Measurements from ENCODE around the gene C1orf53. TPM values are rescaled to one million over a fixed set of nuclear protein-coding genes. Genes with fewer than 3 reads are reported as not detected.

C1orf53 gene
- total RNA-seq, 1 donor from 2014 or later: 4.9 TPM

GRCh38 chr1:197904126-197904787 is 1.8 kb downstream of the C1orf53 start:
- intact Hi-C loops (cut with micrococcal nuclease): no loop called here
- DNase-seq (no peak), ATAC-seq (no peak)

DNA sequence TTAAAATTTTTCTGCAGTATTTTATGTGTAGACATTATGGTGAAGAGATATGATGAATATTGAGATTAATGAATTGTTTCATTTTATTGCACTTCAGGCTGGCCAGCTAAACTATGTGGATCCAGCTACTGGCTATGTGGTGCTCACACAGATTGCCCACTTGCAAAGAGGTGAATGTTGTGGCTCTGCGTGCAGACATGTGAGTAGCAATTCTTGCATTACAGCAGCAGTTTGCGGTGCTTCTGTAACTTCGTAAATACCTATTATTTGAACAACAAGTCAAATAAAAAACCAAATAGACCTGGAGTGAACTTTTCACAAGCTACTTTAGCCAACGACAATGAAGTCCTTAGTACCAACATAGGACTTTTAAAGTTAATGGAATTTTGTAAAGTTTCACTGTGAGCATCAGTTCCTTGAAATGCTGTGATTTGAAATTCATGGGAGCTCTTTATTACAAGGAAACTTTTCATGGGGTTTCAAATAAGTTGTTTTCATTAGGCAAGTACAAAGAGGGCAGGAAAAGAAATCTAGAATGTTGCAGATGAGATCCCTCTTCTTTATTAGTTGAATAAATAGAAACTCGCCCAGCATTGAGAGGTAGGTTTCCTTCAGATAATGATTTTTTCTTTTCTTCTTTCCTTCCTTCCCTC is 3.4 kb downstream of the C1orf53 start:
- intact Hi-C loops (cut with micrococcal nuclease): no loop called here

GRCh38 chr1:197907846-197908616 is 5.6 kb downstream of the C1orf53 start:
- intact Hi-C loops (cut with micrococcal nuclease): no loop called here
- DNase-seq: no peak
- ATAC-seq: no peak

More for the DNA sequence above, 3.4 kb downstream of the C1orf53 start:
- DNase-seq: no peak
- no peak for ATAC-seq

- DNase-seq (no peak), ATAC-seq (no peak)
- intact Hi-C loops (cut with micrococcal nuclease): no loop called here
Measured at GRCh38 chr1:197908716-197909220, 6.3 kb downstream of the C1orf53 start.

GRCh38 chr1:197909384-197909783 is 7.0 kb downstream of the C1orf53 start:
- ATAC-seq: no peak
- intact Hi-C loops (cut with micrococcal nuclease): no loop called here
- no peak for DNase-seq

- DNase-seq (no peak), ATAC-seq (no peak)
- intact Hi-C loops (cut with micrococcal nuclease): no loop called here
Measured at GRCh38 chr1:197910120-197910991, 7.9 kb downstream of the C1orf53 start.

DNA sequence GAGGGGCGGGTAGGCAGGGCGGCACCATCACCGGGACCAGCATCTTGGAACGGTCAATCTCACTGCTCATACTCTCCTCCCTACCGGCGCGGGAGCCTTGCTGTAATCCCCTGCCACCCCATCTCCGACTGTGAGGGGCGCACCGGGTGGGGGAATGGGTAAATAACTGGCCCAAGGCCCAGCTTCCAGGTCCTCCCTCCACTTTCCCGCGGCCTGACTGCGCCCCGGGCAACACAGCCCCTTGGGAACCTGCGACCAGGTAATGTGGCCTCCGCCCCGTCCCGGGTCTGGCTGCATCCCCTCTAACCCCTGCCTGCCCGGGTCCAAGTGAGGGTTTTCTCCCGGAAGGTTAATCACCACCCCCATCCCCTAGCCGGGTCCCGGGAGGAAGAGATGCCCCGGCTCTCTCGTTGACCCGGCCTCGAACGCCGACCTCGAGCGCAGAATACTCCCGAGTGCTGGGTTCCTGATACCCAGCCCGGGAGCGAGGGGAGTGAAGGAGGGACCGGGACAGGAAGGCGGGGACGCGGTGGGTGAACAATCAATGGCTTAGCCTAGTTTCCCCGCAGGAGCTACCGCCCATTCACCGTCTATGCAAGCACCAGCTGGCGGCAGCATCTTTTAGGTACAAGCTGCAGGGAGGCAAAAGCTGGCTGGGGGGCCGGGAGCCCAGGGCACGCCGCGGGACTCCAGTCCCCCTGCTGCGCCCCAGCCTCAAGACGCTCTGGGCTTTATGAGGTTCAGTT is 8.9 kb downstream of the C1orf53 start:
- DNase-seq (no peak), ATAC-seq (no peak)
- intact Hi-C loops (cut with micrococcal nuclease): no loop called here

GRCh38 chr1:197911857-197912696 is 9.6 kb downstream of the C1orf53 start:
- ATAC-seq: no peak
- DNase-seq: no peak
- intact Hi-C loops (cut with micrococcal nuclease): no loop called here

- DNase-seq (no peak), ATAC-seq (no peak)
- intact Hi-C loops (cut with micrococcal nuclease): no loop called here
Measured at GRCh38 chr1:197912739-197913494, 10.5 kb downstream of the C1orf53 start.

GRCh38 chr1:197913495-197914276 is 11.3 kb downstream of the C1orf53 start:
- intact Hi-C loops (cut with micrococcal nuclease): no loop called here
- ATAC-seq (no peak), DNase-seq (no peak)

- intact Hi-C loops (cut with micrococcal nuclease): no loop called here
- DNase-seq: no peak
- ATAC-seq: no peak
Measured at GRCh38 chr1:197914510-197914909, 12.1 kb downstream of the C1orf53 start.

GRCh38 chr1:197915260-197915861 is 12.9 kb downstream of the C1orf53 start:
- DNase-seq (no peak), ATAC-seq (no peak)
- intact Hi-C loops (cut with micrococcal nuclease): no loop called here

DNA sequence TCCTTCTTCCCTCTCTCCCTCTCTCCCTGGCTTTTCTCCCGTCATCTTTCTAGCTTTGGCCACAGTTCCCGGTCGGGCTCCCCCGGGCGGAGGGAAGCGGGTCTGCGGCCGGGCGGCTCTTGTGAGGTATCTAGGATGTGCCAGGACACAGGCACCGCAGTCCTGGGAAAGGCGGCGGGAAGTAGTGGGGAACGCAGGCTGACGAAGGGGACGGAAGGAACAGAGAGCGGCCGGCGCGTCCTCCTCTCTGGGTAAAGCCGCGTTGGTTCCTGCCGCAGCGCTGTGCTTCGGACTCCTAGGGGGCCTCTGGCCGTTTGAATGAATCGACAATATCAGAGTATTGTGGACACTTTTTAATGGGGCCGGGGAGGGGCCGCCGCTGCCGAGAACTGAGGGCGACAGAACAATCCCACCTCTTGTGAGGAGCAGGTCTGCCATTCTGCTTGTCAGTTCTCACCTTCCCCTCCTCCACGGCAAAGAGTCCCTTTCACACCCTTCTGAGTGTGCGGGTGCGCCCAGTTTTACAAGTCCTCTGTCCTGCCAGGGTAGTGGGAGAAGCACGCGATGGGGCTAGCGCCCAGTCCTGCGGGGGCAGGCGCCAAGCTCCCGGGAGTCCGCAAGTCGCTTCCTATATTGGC is 13.6 kb downstream of the C1orf53 start:
- peak; percentile 66 for DNase-seq
- intact Hi-C loops (cut with micrococcal nuclease): no loop called here
- peak; percentile 77 for ATAC-seq

GRCh38 chr1:197916500-197916983 is 14.1 kb downstream of the C1orf53 start:
- intact Hi-C loops (cut with micrococcal nuclease): no loop called here
- ATAC-seq: no peak
- no peak for DNase-seq

Data from left ventricle myocardium superior (tissue), 1 donor.